LNCaP clone FGC (cell line): ENCODE measurements around the gene TXNRD1.
"Not testable (repeated sequence)": the region's sequence is repeated elsewhere in the genome, so short reads cannot be mapped to it uniquely, and the experiment has no call there.

Source experiments
- DNase-seq: peaks from one replicate; pipeline ENCODE4 v3.0.0-alpha.2; 2011; ENCODE audit warnings: low read depth
- H3K4me3 ChIP-seq: 2 replicates; pipeline ENCODE4 v1.5.1; 2011; ENCODE audit warnings: mild to moderate bottlenecking, low read depth, low read length, control low read depth
- CTCF ChIP-seq: IDR thresholded peaks from 2 replicates; pipeline ENCODE4 v1.5.1; 2012; ENCODE audit warnings: mild to moderate bottlenecking; ENCODE audit not compliant: control insufficient read depth, insufficient read depth; ENCODE audit errors: extremely low read depth

TXNRD1 gene

GRCh38 chr12:104381731-104382480, 166.3 kb downstream of the TXNRD1 start:
- TF ChIP-seq CTCF, result peak; percentile 88
- no peak overlapping the region for H3K4me3 ChIP-seq
- DNase-seq, result peak; percentile 32

GRCh38 chr12:104384141-104384880, 168.7 kb downstream of the TXNRD1 start:
- no peak for DNase-seq
- no peak for TF ChIP-seq CTCF
- no peak overlapping the region for H3K4me3 ChIP-seq

GRCh38 chr12:104385510-104385909, 169.9 kb downstream of the TXNRD1 start:
- no peak for DNase-seq
- TF ChIP-seq CTCF, result no peak

GRCh38 chr12:104386461-104386860, 170.9 kb downstream of the TXNRD1 start:
- no peak for DNase-seq
- no peak overlapping the region for H3K4me3 ChIP-seq
- no peak for TF ChIP-seq CTCF

More at GRCh38 chr12:104385510-104385909, 169.9 kb downstream of the TXNRD1 start:
- no peak overlapping the region for H3K4me3 ChIP-seq

- H3K4me3 ChIP-seq, result no peak overlapping the region
- TF ChIP-seq CTCF, result no peak
- DNase-seq, result no peak
Observed at GRCh38 chr12:104387190-104387589, 171.6 kb downstream of the TXNRD1 start.

GRCh38 chr12:104394086-104394485, 178.5 kb downstream of the TXNRD1 start:
- not testable (repeated sequence) for H3K4me3 ChIP-seq, DNase-seq
